IMR-90 (cell line): ENCODE data around the gene RBBP4. TPM values are rescaled to one million over a fixed set of nuclear protein-coding genes. Genes with fewer than 3 reads are reported as not detected.
"Not testable (repeated sequence)": the region's sequence is repeated elsewhere in the genome, so short reads cannot be mapped to it uniquely, and the experiment has no call there.

ENCODE experiments used
- ATAC-seq: fragments of 200-7000 bp; cut with Tn5 transposase; 2 replicates; pipeline ENCODE4 v1.9.1; 2020; ENCODE audit warnings: low read depth, mild to moderate bottlenecking, moderate library complexity
- BruUV-seq: library from RNA; stranded (reverse); fragments of 400-500 nt; replicated peaks from 2 replicates; lab custom pipeline; 2021; lab: Mats Ljungman, UMichigan
- CTCF ChIA-PET: fragments of 300-600 bp; formaldehyde crosslinking; extraction: SDS; loops from one replicate; lab custom pipeline; 2021; ENCODE audit warnings: antibody characterized with exemption; lab: Yijun Ruan, JAX
- POLR2A ChIA-PET: fragments of 300-600 bp; sonication (Branson Sonifier 250); formaldehyde crosslinking; loops from one replicate; lab custom pipeline; 2022; ENCODE audit warnings: antibody characterized with exemption; ENCODE audit not compliant: unreplicated experiment; lab: Charles Lee
- DNase-seq: peaks from one replicate; pipeline ENCODE4 v3.0.0; 2013
- H2AFZ ChIP-seq: replicated peaks from 2 replicates; pipeline ENCODE3; 2013; ENCODE audit warnings: low read length, mild to moderate bottlenecking; ENCODE audit not compliant: poor library complexity
- H2AK5ac ChIP-seq: 2 replicates; pipeline ENCODE4 v1.6.1; 2013; ENCODE audit warnings: low read depth, low read length, inconsistent platforms
- H2AK9ac ChIP-seq: replicated peaks from 2 replicates; pipeline ENCODE3; 2013; ENCODE audit warnings: mild to moderate bottlenecking, low read depth, low read length, moderate library complexity; ENCODE audit not compliant: poor library complexity
- H2BK120ac ChIP-seq: 2 replicates; pipeline ENCODE4 v1.6.1; 2013; ENCODE audit warnings: low read depth, low read length, inconsistent platforms
- H2BK15ac ChIP-seq: 3 replicates; pipeline ENCODE4 v1.6.1; 2013; ENCODE audit warnings: low read depth, low read length, inconsistent platforms
- H2BK20ac ChIP-seq: 2 replicates; pipeline ENCODE4 v1.6.1; 2013; ENCODE audit warnings: low read depth, mild to moderate bottlenecking, inconsistent platforms, low read length, moderate library complexity
- H2BK5ac ChIP-seq: 2 replicates; pipeline ENCODE4 v1.6.1; 2013; ENCODE audit warnings: mild to moderate bottlenecking, low read depth, low read length, inconsistent platforms; ENCODE audit not compliant: poor library complexity, severe bottlenecking
- H3K14ac ChIP-seq: replicated peaks from 2 replicates; pipeline ENCODE4 v1.6.1; 2013; ENCODE audit warnings: low read depth, low read length, inconsistent platforms
- H3K18ac ChIP-seq: 2 replicates; pipeline ENCODE4 v1.6.1; 2013; ENCODE audit warnings: low read depth, low read length, control low read depth
- H3K23ac ChIP-seq: 2 replicates; pipeline ENCODE4 v1.6.1; 2013; ENCODE audit warnings: low read depth, low read length, inconsistent platforms
- H3K27ac ChIP-seq: 2 replicates; pipeline ENCODE4 v1.5.1; 2013; ENCODE audit warnings: mild to moderate bottlenecking, control low read depth, low read length; ENCODE audit not compliant: insufficient read depth
- H3K27me3 ChIP-seq: 2 replicates; pipeline ENCODE4 v1.6.1; 2013; ENCODE audit warnings: low read length; ENCODE audit not compliant: control insufficient read depth, insufficient read depth
- H3K36me3 ChIP-seq: 2 replicates; pipeline ENCODE4 v1.6.1; 2013; ENCODE audit warnings: low read length, mixed read lengths; ENCODE audit not compliant: control insufficient read depth, insufficient read depth
- H3K4ac ChIP-seq: 2 replicates; pipeline ENCODE4 v1.6.1; 2013; ENCODE audit warnings: low read depth, low read length, inconsistent platforms
- H3K4me1 ChIP-seq: 2 replicates; pipeline ENCODE4 v1.6.1; 2013; ENCODE audit warnings: low read length, mixed read lengths; ENCODE audit not compliant: control insufficient read depth, insufficient read depth
- H3K4me2 ChIP-seq: 2 replicates; pipeline ENCODE4 v1.6.1; 2013; ENCODE audit warnings: low read depth, mild to moderate bottlenecking, control low read depth, low read length, moderate library complexity
- H3K4me3 ChIP-seq: 2 replicates; pipeline ENCODE4 v1.5.1; 2013; ENCODE audit warnings: low read depth, mild to moderate bottlenecking, control low read depth, low read length, moderate library complexity; ENCODE audit not compliant: insufficient read depth
- H3K56ac ChIP-seq: 2 replicates; pipeline ENCODE4 v1.6.1; 2013; ENCODE audit warnings: low read length, inconsistent platforms; ENCODE audit not compliant: insufficient read depth; ENCODE audit errors: extremely low read depth
- H3K79me1 ChIP-seq, 2 experiments: 2 replicates each; pipeline ENCODE4 v1.6.1; 2013; ENCODE audit warnings: low read length in 2 of 2, inconsistent platforms in 1 of 2, low read depth in 1 of 2
- H3K9ac ChIP-seq: 2 replicates; pipeline ENCODE4 v1.6.1; 2013; ENCODE audit warnings: low read depth, low read length, control low read depth
- H3K9me1 ChIP-seq: 2 replicates; pipeline ENCODE4 v1.6.1; 2013; ENCODE audit warnings: low read length, inconsistent platforms; ENCODE audit not compliant: insufficient read depth
- H3K9me3 ChIP-seq: 2 replicates; pipeline ENCODE4 v1.6.1; 2013; ENCODE audit warnings: low read length; ENCODE audit not compliant: control insufficient read depth, insufficient read depth
- H4K20me1 ChIP-seq: 2 replicates; pipeline ENCODE4 v1.6.1; 2013; ENCODE audit warnings: low read length, inconsistent platforms; ENCODE audit not compliant: insufficient read depth
- H4K5ac ChIP-seq: 2 replicates; pipeline ENCODE4 v1.6.1; 2013; ENCODE audit warnings: mild to moderate bottlenecking, low read depth, low read length, control low read depth
- H4K8ac ChIP-seq, 2 experiments: 2 replicates each; pipeline ENCODE4 v1.6.1; 2013; ENCODE audit warnings: low read depth in 2 of 2, low read length in 2 of 2, control low read depth in 1 of 2, inconsistent platforms in 1 of 2
- H4K91ac ChIP-seq: 2 replicates; pipeline ENCODE4 v1.6.1; 2013; ENCODE audit warnings: low read depth, low read length, inconsistent platforms; ENCODE audit not compliant: insufficient read depth
- WGBS, 2 experiments: methylation state at CpG; one replicate each; pipeline versions ENCODE4 v1.1.5 to v1.1.7; 2013; ENCODE audit warnings: missing lambda C conversion rate in 2 of 2; ENCODE audit not compliant: insufficient read length in 1 of 2; ENCODE audit errors: extremely low coverage in 2 of 2; 5-methylcytosine and 5-hydroxymethylcytosine counted together
- dilution Hi-C: fragments of 300-500 bp; cut with HindIII; formaldehyde crosslinking; loops from one replicate; pipeline ENCODE4 v1.14.3; 2018; ENCODE audit warnings: low sequenced_read_pairs; ENCODE audit not compliant: unreplicated experiment
- in situ Hi-C: fragments of 300-500 bp; cut with MboI; formaldehyde crosslinking; loops from 3 replicates; pipeline ENCODE4 v1.14.3; 2019; ENCODE audit warnings: low sequenced_read_pairs, inconsistent platforms, mixed read lengths
- intact Hi-C: fragments of 100-400 bp; cut with micrococcal nuclease; formaldehyde crosslinking; loops from 2 replicates; pipeline ENCODE4 v1.10.0; 2022
- polyA plus RNA-seq, 3 experiments: library from polyadenylated mRNA; depleted of rRNA; stranded (reverse); fragments of >200 nt; gene quantifications; 2 replicates each; pipeline ENCODE4 v1.2.3, GENCODE V29; 2012; ENCODE audit warnings: low replicate concordance in 1 of 3
- total RNA-seq: library from RNA; depleted of rRNA; stranded (reverse); fragments of >200 nt; gene quantifications from 2 replicates; pipeline ENCODE4 v1.2.3, GENCODE V29; 2012

The RBBP4 gene
- total and polyA plus RNA-seq, 2 of the 4 experiments (the other 2 are of a cell fraction): 82.9 to 161 TPM

- H3K18ac ChIP-seq, DNase-seq, H3K9me1 ChIP-seq, H4K91ac ChIP-seq, H3K56ac ChIP-seq, H3K9me3 ChIP-seq, H3K4me1 ChIP-seq, ATAC-seq, H3K27ac ChIP-seq, H4K20me1 ChIP-seq, H2AK9ac ChIP-seq, H2BK120ac ChIP-seq, H3K4me2 ChIP-seq, H3K4me3 ChIP-seq, H4K5ac ChIP-seq, dilution Hi-C loops, H2BK15ac ChIP-seq, H3K9ac ChIP-seq, H3K14ac ChIP-seq, H4K8ac ChIP-seq, H3K4ac ChIP-seq, H2AFZ ChIP-seq, in situ Hi-C loops, H3K27me3 ChIP-seq, POLR2A ChIA-PET, H2BK20ac ChIP-seq, H2AK5ac ChIP-seq, H3K23ac ChIP-seq, H2BK5ac ChIP-seq: not testable (repeated sequence)
- BruUV-seq: TSS peak; percentile 56
- peaks cover 9 to 38% of the 10 kb centered on the region in 2 experiments for H3K79me1 ChIP-seq
- peaks cover 49% of the 10 kb centered on the region for H3K36me3 ChIP-seq
- WGBS, 2 experiments: no CpG with 5 or more reads among the region's 4 CpGs
- intact Hi-C loops: loop anchor here (5.0 kb wide), 1 partner anchor 162 kb away; no protein-coding TSS in a partner anchor
- CTCF ChIA-PET: interaction anchor here (0.6 kb wide), 1 partner anchor 59 kb away, joined by 4 read pairs; no protein-coding TSS in a partner anchor
Observed at GRCh38 chr1:32679993-32680392, 29.0 kb downstream of the RBBP4 start.
